Peyer's patch (tissue), 4 donors: ENCODE results near the gene ATP9B. TPM values are rescaled to one million over a fixed set of nuclear protein-coding genes. Genes with fewer than 3 reads are reported as not detected.

Experiments used
- DNase-seq, 3 donors: peaks; one replicate each; pipeline ENCODE4 v3.0.0-alpha.2; 2017 to 2019
- H3K27ac ChIP-seq, 4 donors: fragments of 200-600 bp; sonication (generic); one replicate each; pipeline ENCODE4 v1.5.1; 2016 to 2019
- H3K27me3 ChIP-seq, 2 donors: fragments of 200-600 bp; sonication (generic); one replicate each; pipeline ENCODE4 v1.5.1; 2019
- H3K36me3 ChIP-seq, 3 donors: fragments of 200-600 bp; sonication (generic); one replicate each; pipeline ENCODE4 v1.5.1; 2016 to 2019
- H3K4me1 ChIP-seq, 4 donors: fragments of 200-600 bp; sonication (generic); one replicate each; pipeline ENCODE4 v1.5.1; 2016 to 2019
- H3K4me3 ChIP-seq, 4 donors: fragments of 200-600 bp; sonication (generic); 1 replicate in 3 of 4; 2 replicates in 1 of 4; pipeline ENCODE4 v1.5.1; 2016 to 2019; ENCODE audit warnings: mild to moderate bottlenecking in 1 of 4
- H3K9me3 ChIP-seq, 4 donors: fragments of 200-600 bp; sonication (generic); one replicate each; pipeline ENCODE4 v1.5.1; 2016 to 2019; ENCODE audit warnings: mild to moderate bottlenecking in 1 of 4
- CTCF ChIP-seq, 6 experiments: fragments of 450-650 bp in 4 of 6; fragments of 200-600 bp in 2 of 6; sonication (generic) in 1 of 6; IDR thresholded peaks; one replicate each; pipeline ENCODE4 v1.5.1; 2017 to 2019; ENCODE audit warnings: antibody characterized with exemption in 6 of 6, mild to moderate bottlenecking in 3 of 6, moderate library complexity in 1 of 6
- POLR2A ChIP-seq, 2 donors: fragments of 450-650 bp; IDR thresholded peaks; one replicate each; pipeline ENCODE4 v1.5.1; 2017; ENCODE audit warnings: antibody characterized with exemption in 2 of 2, mild to moderate bottlenecking in 2 of 2, moderate library complexity in 2 of 2
- total RNA-seq, 4 donors: library from RNA; depleted of rRNA; stranded (reverse); fragments of >200 nt; gene quantifications; one replicate each; pipeline ENCODE4 v1.1.0, GENCODE V29; 2016

ATP9B gene
- total RNA-seq, 4 donors from 2014 or later: 37.5 to 107 (median 61.9) TPM

- H3K4me3 ChIP-seq: no peak overlapping the region
- DNase-seq: no peak
- H3K27me3 ChIP-seq: no peaks in the 10 kb centered on the region
- no peak overlapping the region for H3K27ac ChIP-seq
- H3K9me3 ChIP-seq: no peaks in the 10 kb centered on the region
- H3K36me3 ChIP-seq: peaks cover 0 to 7% (median 0%) of the 10 kb centered on the region in 3 donors
- TF ChIP-seq CTCF (IDR thresholded peaks at IDR 0.05) (no peak), POLR2A (IDR thresholded peaks at IDR 0.05) (no peak)
- no peaks in the 10 kb centered on the region for H3K4me1 ChIP-seq
Measured at GRCh38 chr18:79121746-79122474, 52.7 kb downstream of the ATP9B start.

GRCh38 chr18:79123948-79124347, 54.8 kb downstream of the ATP9B start:
- H3K9me3 ChIP-seq: no peaks in the 10 kb centered on the region
- H3K36me3 ChIP-seq: peaks cover 0 to 11% (median 0%) of the 10 kb centered on the region in 3 donors
- no peaks in the 10 kb centered on the region for H3K27me3 ChIP-seq
- H3K27ac ChIP-seq: no peak overlapping the region
- no peak overlapping the region for H3K4me3 ChIP-seq
- no peak for TF ChIP-seq POLR2A (IDR thresholded peaks at IDR 0.05)
- TF ChIP-seq CTCF (IDR thresholded peaks at IDR 0.05): no peak
- DNase-seq: no peak
- H3K4me1 ChIP-seq: no peaks in the 10 kb centered on the region

- Histone ChIP-seq H3K27ac (no peak overlapping the region), H3K4me1 (no peaks in the 10 kb centered on the region), H3K36me3 (peaks cover 0 to 11% (median 0%) of the 10 kb centered on the region in 3 donors), H3K27me3 (no peaks in the 10 kb centered on the region), H3K9me3 (no peaks in the 10 kb centered on the region), H3K4me3 (no peak overlapping the region)
- no peak for DNase-seq
- no peak for TF ChIP-seq POLR2A (IDR thresholded peaks at IDR 0.05)
- no peak for TF ChIP-seq CTCF (IDR thresholded peaks at IDR 0.05)
Measured at GRCh38 chr18:79129120-79129519, 59.9 kb downstream of the ATP9B start.

GRCh38 chr18:79133724-79134123, 64.5 kb downstream of the ATP9B start:
- Histone ChIP-seq H3K4me3 (no peak overlapping the region), H3K9me3 (no peaks in the 10 kb centered on the region), H3K4me1 (no peaks in the 10 kb centered on the region), H3K27me3 (no peaks in the 10 kb centered on the region), H3K27ac (no peak overlapping the region), H3K36me3 (no peaks in the 10 kb centered on the region)
- TF ChIP-seq POLR2A (IDR thresholded peaks at IDR 0.05): no peak
- TF ChIP-seq CTCF (IDR thresholded peaks at IDR 0.05): no peak
- DNase-seq: no peak

GRCh38 chr18:79135924-79136323, 66.7 kb downstream of the ATP9B start:
- no peaks in the 10 kb centered on the region for H3K4me1 ChIP-seq

More at GRCh38 chr18:79135924-79136323, 66.7 kb downstream of the ATP9B start:
- H3K9me3 ChIP-seq: no peaks in the 10 kb centered on the region
- no peaks in the 10 kb centered on the region for H3K27me3 ChIP-seq
- TF ChIP-seq POLR2A (IDR thresholded peaks at IDR 0.05): no peak
- no peak for TF ChIP-seq CTCF (IDR thresholded peaks at IDR 0.05)
- H3K4me3 ChIP-seq: no peak overlapping the region
- H3K27ac ChIP-seq: no peak overlapping the region
- DNase-seq: no peak
- no peaks in the 10 kb centered on the region for H3K36me3 ChIP-seq
